GM21619 (cell line): ENCODE results near the gene THAP10.
"Not testable (repeated sequence)": the region's sequence is repeated elsewhere in the genome, so short reads cannot be mapped to it uniquely, and the experiment has no call there.

Experiments
- ATAC-seq: cut with Tn5 transposase; IDR thresholded peaks from one replicate; pipeline ENCODE4 v1.9.1; 2021; ENCODE audit not compliant: unreplicated experiment

THAP10 gene

GRCh38 chr15:70879401-70879800 lies 12.8 kb downstream of the THAP10 start:
- no peak for ATAC-seq

DNA sequence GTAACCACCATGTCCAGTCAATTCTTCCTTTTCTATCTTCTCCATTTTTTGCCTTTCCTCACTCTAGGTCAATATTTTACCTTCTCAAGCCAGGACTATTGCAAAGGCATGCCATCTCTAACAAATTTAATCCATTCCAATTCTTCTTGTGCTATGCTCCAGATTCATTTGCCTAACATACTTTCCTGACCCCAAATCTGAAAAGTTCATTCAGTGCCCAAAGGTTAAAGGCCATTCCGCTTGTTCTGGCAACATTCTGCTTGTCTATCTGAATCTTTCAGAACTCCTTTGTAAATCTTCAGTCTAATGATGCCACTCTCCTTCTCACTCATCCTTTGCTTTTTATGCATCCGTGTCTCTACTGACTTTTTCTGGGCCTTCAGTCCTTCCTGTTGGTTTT lies 15.6 kb downstream of the THAP10 start:
- no peak for ATAC-seq

DNA sequence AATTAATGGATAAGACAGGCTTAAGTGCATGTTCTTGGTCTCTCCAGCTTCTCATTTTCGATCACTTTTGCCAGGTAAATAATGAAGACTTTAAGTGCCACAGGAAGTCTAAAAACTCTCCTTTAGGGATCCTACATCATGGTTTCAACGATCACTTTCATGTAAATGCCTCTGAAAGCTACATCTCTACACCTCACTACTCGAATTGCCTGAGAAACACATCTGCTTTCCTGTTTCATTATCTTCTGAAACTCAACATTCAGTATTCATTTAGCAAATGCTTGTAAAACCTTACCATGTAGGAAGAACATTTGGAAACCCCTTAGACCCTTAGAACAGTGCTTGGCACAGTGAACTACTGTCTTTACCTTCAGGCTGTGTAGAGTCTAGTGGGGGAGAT lies 16.2 kb downstream of the THAP10 start:
- no peak for ATAC-seq

DNA sequence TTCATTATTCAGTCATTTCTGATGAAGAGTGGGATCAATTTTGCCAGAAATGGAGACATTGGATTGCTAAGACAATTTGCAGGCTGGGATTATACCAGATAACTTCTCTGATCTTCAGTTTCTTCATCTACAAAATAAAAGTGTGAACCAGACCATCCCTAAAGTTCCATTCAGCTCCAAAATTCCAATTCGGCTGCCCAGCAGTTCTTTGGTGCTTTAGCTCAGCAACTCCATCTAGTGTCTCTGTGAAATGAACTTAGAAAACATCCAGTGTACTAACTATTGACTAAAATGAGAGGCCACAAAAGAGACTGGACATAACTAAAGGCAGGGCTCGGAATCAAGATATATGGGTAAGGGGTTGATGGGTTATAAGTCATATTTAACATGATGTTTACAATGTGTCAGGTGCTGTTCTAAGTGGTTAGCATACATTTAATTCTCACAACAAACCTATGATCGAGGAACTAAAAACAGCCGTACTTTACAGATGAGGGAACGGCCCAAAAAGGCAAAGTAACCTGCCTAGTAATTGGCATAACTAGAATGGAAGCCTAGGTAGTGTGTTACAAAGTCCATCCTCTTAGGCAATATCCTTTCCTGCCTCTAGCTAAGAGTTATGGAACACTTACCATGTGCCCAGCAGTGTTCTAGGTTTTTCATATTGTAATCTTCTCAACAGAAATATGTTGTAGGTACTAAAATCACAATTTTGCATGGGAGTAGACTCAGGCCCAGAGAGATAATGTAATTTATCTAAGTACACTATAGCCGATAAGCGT lies 17.0 kb downstream of the THAP10 start:
- no peak for ATAC-seq

GRCh38 chr15:70873232-70874054 lies 18.8 kb downstream of the THAP10 start:
- no peak for ATAC-seq

- ATAC-seq = not testable (repeated sequence)
Observed at GRCh38 chr15:70871490-70871889, 20.7 kb downstream of the THAP10 start.

GRCh38 chr15:70870051-70870450 lies 22.2 kb downstream of the THAP10 start:
- ATAC-seq = no peak

GRCh38 chr15:70869346-70869745 lies 22.9 kb downstream of the THAP10 start:
- no peak for ATAC-seq

DNA sequence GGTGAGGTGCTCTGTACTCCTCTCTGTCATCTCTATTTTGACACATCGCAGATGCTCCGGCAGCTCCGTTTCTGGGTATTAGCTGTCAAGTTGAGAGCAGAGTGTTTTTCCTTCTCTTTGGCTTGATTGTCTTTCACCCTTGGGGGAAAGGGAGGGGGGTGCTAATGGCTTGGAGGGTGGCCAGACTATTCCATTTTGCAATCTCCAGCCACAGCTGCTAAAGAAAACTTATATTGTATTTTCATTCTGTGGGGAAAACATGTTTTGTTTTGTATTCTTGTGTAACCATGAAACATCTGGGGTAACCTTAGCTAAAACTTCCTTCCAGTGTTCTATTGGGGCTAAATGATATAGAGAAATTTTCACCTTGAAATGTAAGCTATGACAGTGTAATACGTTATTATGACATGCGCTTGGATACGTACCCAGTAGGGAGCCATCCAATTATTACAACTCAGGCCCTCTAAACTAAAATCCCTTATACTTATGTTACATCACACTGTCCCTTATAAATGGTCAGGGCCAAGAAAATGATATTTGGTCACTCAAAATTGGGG lies 24.2 kb downstream of the THAP10 start:
- ATAC-seq = no peak

DNA sequence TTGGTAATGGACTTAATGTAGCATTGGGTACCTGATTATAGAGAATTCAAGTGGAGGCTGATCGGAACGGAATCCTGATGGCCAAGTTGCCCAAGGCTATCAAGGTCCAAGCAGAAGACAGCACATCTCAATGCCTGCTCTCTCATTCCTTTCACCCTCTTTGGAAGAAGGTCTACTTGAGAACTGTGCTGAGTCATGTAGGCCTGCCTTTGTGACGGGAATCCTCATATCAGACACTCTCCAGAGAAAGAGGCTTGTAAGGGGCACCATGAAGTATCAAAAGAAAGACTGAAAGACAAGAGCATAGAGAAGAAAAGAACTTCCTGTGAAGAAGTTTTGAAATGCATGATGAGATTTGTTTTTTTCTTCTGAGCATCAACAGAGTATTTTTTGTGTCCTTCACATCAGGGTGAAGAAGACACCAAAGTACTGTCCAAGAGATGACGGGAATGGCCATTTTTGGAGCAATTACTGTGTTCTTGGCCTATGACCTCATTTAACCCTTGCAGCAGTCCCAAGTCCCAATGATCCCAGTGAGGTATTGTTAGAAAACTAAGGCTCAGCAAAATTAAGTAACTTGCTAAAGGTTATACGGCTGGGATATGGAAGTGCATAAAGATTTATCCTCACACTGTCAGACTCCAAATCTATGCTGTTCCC lies 25.1 kb downstream of the THAP10 start:
- no peak for ATAC-seq

DNA sequence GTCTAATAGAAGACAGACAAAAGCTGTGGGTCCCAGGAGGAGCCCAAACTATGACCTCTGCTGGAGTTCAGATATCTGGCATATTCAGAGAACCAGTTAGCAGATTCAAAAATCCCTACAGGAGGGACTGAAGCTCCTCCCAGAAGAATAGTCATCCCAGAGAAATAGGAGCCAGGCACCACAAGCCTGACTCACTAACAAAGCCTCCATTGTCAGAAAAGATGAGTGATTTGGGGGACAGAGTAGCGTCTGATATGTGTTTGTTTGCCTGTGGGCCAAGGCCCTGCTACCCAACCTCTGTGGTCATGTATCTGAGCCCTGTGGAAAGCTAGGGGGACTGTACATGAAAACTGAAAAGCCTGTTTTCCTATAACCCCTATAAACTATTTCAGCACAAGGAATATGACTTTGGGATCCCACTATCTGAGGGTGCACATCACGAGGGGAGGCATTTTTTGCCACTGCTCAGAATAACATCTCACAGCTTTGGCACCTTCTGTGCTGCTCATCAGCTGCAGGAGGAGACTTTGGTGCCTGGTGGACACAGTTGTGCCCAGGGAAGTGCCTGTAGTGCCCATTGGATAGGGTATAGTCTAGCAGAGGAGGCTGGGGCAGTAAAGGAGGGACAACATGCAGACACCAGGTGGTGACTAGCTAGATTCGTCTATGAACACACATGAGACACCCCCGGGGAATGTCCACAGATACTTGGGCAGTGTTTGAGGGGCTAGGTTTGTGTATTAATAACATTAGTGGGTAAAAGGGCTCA lies 28.6 kb downstream of the THAP10 start:
- ATAC-seq = no peak

- ATAC-seq = no peak
Observed at GRCh38 chr15:70859998-70860397, 32.2 kb downstream of the THAP10 start.

GRCh38 chr15:70859322-70859908 lies 32.8 kb downstream of the THAP10 start:
- ATAC-seq = no peak

GRCh38 chr15:70858614-70859321 lies 33.5 kb downstream of the THAP10 start:
- not testable (repeated sequence) for ATAC-seq

- ATAC-seq = no peak
Observed at GRCh38 chr15:70857562-70858285, 34.5 kb downstream of the THAP10 start.

DNA sequence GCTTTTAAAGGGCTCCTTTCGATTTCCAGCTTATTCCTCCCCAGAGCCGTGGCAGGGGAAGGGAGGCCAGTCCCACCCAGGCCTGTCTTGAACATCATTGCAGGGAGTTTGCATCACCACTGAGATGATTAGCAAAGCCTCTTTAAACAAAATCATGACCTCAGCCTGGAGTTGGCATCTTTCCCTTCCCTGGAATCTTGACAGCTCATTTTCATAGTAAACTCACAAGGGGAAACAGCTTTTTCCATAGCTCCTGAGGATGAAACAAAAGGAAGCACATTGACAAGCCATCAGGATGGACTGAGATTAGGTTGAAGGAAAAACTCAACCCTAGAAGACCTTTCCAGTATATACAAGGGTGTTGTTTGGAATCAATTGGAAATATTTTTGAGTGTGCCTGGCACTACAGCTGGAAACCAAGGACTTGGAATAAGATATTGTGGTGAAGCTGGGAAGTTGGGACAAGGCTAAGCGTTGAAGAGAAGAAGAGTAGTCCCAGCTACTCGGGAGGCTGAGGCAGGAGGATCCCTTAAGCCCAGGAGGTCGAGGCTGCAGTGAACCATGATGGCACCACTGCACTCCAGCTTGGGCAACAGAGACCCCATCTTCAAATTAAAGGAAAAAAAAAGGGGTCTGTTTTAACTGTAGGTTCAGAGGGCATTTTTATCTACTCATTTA lies 35.2 kb downstream of the THAP10 start:
- no peak for ATAC-seq

- no peak for ATAC-seq
Observed at GRCh38 chr15:70856177-70856883, 35.9 kb downstream of the THAP10 start.

DNA sequence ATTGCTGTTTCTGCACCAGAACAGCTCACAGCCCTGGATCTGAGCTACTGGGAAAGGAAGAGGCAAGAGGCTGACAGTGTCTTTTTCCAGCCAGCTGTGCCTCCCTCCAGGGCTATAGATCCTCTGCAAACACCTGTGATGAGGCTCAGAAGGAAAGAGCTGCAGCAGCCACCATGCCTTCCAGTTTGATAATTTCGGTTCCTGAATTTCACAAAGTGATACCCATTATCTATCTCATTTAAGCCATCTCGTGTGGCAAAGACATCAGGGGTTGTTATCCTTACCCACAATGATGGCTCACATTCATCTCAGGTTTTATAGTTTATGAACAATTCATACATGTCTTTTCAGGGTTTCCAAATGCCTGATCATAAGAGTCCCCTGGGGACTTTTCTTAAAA lies 36.5 kb downstream of the THAP10 start:
- no peak for ATAC-seq
